ENCODE measurements around the gene PUSL1.
"Not testable (repeated sequence)": the region's sequence is repeated elsewhere in the genome, so short reads cannot be mapped to it uniquely, and the experiment has no call there.

PUSL1 gene

GRCh38 chr1:1310476-1311053, 2.2 kb downstream of the PUSL1 start:
- no peak for DNase-seq (ENCODE audit: low spot score)

GRCh38 chr1:1311107-1312104, 3.0 kb downstream of the PUSL1 start:
- DNase-seq (ENCODE audit: low spot score): no peak

DNA sequence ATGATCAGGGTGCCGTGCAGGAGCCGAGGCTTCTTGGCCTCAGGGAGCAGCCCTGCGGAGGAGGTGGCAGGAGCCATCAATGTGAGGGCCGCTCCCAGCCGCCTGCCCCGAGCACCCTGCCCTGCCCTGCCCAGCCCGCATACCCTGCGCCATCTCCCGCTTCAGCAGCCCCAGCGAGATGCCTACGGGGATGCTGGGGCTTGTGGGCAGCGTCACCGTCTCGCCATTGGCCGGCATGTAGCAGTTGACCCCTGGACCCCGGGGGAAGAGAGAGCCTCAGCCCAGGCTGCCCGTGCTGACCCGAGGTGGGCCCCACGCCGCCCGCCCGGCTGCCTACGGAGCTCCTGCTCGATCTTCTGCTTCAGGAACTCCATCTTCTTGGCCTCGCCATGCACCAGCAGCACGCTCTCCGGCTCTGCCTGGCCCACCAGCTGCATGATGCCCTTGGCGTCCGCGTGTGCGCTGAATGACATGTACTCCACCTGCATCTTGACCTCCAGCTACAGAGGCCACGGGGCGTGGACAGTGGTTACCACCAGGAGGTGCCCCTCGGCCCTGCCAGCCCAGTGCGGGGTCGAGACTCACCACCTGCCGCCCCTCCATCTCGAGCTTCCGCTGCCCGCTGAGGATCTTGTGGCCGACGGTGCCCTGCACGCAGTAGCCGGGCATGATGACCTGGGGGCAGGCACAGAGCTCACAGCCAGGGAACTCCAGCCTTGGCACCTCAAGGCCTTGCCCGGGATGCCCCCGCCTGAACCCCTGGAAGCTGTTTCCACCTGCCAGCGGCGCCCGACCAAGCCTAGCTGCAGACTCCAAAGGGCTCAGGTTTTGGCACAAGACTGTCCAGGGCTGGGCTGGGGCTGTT, 4.3 kb downstream of the PUSL1 start:
- DNase-seq (ENCODE audit: low spot score): no peak

DNA sequence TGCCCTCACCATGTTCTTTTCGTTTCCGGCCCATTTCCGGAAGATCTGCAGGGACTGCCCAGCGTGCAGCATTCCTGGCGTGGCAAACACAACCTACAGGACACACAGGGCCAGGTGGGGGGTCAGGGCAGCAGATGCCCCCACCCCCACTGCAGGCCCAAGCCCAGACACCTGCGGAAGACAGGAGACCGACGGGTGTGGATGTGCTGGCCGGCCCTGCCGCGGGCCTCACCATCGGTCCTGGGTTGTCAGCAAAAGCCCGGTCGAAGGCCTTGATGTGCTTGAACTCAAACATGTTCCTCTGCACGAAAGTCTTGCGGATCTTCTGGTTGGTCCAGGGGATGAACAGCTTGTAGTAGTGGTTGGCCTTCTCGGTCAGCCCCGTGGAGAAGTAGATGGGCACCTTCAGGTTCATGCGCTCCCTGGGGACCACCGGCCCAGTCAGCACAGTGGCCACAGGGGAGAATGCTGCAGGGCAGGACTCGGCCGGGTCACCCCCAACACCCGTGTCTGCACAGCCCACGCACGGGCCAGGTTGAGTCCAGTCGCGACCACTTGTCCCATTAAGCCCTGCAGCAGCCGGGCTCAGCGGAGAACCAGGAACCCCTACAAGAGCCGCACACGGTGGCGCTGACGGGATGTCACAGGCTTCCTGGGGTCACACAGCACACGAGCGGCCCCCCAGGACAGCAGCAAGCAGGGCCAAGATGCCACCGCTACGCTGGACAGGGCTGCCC, 5.3 kb downstream of the PUSL1 start:
- no peak for DNase-seq (ENCODE audit: low spot score)

DNA sequence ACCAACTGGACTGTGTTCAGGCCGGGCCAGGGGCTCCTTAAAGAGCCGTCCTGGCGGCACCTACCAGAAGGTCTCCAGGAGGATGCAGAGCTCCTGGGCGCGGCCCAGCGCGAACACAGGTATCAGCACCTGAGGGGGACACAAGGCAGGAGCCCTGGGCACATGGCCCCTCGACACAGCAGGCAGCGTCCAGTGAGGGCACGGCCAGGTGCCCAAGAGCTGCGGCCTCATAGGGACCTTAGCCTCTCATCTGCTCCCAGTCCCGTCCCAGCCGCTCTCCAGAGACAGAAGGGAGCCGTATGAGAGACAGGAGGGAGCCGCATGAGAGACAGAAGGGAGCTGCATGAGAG, 5.8 kb downstream of the PUSL1 start:
- no peak for DNase-seq (ENCODE audit: low spot score)

DNA sequence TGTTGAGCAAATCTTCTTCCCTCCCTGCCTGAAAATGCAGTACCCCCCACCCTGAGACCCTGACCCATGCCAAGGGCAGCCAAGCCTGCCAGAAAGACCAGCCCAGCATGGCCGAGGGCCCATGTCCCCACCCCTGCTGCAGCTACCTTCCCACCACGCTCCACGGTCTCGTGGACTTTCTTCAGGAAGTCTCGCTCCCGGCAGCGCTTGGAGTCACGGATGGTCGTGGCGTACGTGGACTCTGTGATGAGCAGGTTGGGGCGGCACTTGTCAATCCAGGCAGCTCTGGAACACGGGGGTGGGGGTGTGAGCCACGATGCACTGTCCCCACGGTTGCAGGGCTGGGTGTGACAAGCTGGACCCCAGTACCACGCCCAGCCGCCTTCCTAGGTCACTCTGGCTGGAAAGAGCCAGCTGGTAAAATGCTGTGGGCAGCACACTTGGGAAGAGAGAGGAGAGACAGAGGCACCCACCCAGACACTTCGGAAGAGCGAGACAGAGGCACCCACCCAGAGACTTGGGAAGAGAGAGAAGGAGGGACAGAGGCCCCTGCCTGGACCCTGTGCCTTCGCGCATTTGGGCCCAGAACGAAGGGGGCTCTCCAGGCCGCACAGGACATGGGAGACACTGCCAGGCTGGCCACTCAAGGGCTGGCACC, 6.4 kb downstream of the PUSL1 start:
- no peak for DNase-seq (ENCODE audit: low spot score)

- DNase-seq (ENCODE audit: low spot score): no peak
These were observed 7.1 kb downstream of the PUSL1 start for GRCh38 chr1:1315435-1315954.

GRCh38 chr1:1316199-1316598, 7.8 kb downstream of the PUSL1 start:
- not testable (repeated sequence) for DNase-seq (ENCODE audit: low spot score)

DNA sequence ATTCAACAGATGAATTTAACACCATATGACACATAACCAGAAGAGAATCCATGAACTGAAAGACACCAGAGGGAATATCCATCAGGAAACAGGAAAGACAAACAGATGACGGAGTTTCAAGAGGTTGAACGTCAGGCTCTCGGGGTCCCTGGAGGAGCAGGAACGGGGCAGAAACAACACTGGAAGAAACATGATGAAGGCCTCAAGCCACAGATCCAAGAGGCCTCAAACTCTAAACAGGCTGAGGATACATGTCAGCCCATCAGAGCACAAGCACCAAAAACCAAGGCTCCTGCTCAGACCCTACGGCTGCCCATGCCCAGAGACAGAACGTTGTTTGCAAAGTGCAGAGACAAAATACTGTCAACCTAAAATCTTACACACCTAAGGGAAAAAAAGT, 9.0 kb downstream of the PUSL1 start:
- DNase-seq (ENCODE audit: low spot score): no peak

- no peak for DNase-seq (ENCODE audit: low spot score)
These were observed 9.8 kb downstream of the PUSL1 start for GRCh38 chr1:1318131-1318652.

- DNase-seq (ENCODE audit: low spot score): no peak
These were observed 10.6 kb downstream of the PUSL1 start for GRCh38 chr1:1318777-1319645.

DNA sequence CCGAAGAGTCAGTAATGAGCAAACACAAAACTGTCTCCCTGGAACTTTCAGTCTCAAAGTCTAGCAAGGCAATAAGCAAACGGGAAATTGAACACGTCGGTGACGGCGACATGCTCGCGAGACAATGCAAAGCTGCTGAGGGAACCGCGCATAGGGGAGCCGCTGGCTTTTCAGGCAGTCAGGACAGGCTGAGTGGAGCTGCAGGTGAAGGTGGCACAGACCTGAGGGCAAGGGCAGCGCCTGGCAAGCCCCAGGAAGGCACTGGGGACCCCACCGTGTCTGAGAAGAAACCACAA, 11.2 kb downstream of the PUSL1 start:
- DNase-seq (ENCODE audit: low spot score): no peak

DNA sequence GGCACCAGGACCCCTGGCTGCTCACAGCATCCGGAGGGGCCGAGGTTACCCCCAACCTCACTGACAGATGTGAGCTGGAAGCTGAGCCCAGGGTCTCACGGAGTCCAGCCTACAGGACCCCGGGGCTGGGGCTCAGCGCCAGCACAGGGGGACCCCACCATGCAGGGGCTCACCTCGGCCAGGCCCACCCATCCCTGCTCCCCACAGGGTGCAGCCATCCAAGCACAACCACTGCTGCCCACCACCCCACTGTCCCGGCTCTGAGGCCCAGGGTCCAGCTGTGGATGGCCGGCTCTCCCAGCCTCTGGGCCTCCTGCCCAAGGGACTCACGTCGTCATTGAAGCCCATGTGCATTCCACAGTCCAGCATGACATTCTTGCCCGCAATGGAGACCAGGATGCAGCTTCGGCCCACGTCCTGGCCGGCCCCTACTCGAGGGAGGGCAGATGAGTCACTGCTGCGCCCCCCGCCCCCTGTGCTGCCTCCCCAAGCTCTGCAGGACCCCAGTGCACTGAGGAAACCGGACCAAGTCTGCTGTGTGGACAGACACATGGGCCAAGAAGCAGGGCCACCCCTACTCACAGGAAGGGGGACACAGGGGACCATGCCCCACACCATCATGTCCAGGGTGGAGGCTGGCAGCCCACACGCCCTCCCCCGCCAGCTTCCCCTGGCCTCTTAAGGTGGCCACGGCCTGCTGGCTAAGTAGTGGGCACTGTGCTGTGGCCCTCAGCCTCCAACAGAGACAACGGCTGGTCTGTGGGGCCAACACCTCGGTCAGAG, 12.5 kb downstream of the PUSL1 start:
- no peak for DNase-seq (ENCODE audit: low spot score)

GRCh38 chr1:1321477-1321876, 13.1 kb downstream of the PUSL1 start:
- no peak for DNase-seq (ENCODE audit: low spot score)

DNA sequence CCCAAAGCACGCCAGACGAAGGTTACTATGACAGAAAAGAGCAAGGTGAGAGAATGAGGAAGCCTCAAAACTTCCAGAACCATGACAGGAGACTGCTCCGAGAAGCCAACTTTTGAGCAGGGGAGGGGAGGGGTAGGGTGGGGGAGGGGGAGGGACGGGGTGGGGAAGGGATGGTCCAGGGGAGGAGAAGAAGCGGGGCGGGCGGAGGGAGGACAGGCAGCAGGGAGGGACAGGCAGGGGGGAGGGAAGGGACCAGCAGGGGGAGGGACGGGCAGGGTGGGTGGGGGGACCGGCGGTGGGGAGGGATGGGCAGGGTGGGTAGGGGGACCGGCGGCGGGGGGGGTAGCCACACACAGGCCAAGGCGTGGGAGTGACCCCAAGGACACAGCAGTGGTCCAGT, 14.0 kb downstream of the PUSL1 start:
- DNase-seq (ENCODE audit: low spot score): no peak

GRCh38 chr1:1322952-1323351, 14.6 kb downstream of the PUSL1 start:
- no peak for DNase-seq (ENCODE audit: low spot score)

DNA sequence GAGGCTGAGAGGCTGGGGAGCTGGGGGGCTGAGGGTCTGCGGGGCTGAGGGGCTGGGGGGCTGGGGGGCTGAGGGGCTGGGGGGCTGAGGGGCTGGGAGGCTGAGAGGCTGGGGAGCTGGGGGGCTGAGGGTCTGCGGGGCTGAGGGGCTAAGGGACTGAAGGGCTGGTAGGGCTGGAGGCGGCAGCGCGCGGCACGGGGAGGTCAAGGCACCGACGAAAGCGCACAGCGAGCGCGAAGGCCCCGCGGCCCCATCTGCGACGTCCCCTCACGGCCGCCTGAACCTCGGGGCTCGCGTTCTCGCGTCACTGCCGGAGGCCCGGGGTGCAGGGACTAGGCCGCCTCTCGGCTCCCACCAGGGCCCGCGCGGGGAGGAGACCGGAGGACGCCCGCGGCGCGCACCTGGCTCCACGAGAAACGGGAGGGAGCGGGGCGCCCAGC, 15.7 kb downstream of the PUSL1 start:
- no peak for DNase-seq (ENCODE audit: low spot score)

- DNase-seq (ENCODE audit: low spot score): peak; percentile 82
These were observed 16.3 kb downstream of the PUSL1 start, which contains the start of the genes CPTP and INTS11 for GRCh38 chr1:1324524-1325287. Gene CPTP (plus strand): TSS chr1:1324802. CDS start chr1:1326911, 2,109 bp downstream. Gene INTS11 (minus strand): TSS chr1:1324660. CDS start chr1:1324608, 52 bp downstream.

All from kidney capillary endothelial cell (primary cell).